Panc1 (cell line): ENCODE data around the gene RHBDL3. TPM values are rescaled to one million over a fixed set of nuclear protein-coding genes. Genes with fewer than 3 reads are reported as not detected.
A peak's percentile ranks its signal among the peaks of the same experiment; 100 is the strongest.

ENCODE experiments used
- ATAC-seq: fragments of 200-7000 bp; cut with Tn5 transposase; 2 replicates; pipeline ENCODE4 v1.9.1; 2020; ENCODE audit warnings: mild to moderate bottlenecking, moderate library complexity
- BruUV-seq: library from RNA; stranded (reverse); fragments of 400-500 nt; replicated peaks from 2 replicates; lab custom pipeline; 2021; lab: Mats Ljungman, UMichigan
- CTCF ChIA-PET: fragments of 300-600 bp; sonication (Branson Sonifier 250); formaldehyde crosslinking; loops from one replicate; lab custom pipeline; 2022; ENCODE audit warnings: antibody characterized with exemption; lab: Charles Lee
- POLR2A ChIA-PET: fragments of 300-600 bp; sonication (Branson Sonifier 250); formaldehyde crosslinking; loops from one replicate; lab custom pipeline; 2022; ENCODE audit warnings: antibody characterized with exemption; lab: Charles Lee
- DNase-seq: peaks from one replicate; pipeline ENCODE4 v3.0.0-alpha.2; 2010; ENCODE audit warnings: low read depth, low spot score
- H3K27ac ChIP-seq: 2 replicates; pipeline ENCODE4 v1.5.1; 2011; ENCODE audit warnings: mild to moderate bottlenecking, low read length, inconsistent platforms
- H3K27me3 ChIP-seq: fragments of 200-500 bp; sonication (Bioruptor generic); 2 replicates; pipeline ENCODE4 v1.6.0; 2014; ENCODE audit warnings: low read length, inconsistent platforms; ENCODE audit not compliant: control insufficient read depth, insufficient read depth
- H3K36me3 ChIP-seq: fragments of 200-500 bp; sonication (Bioruptor generic); 2 replicates; pipeline ENCODE4 v1.5.1; 2014; ENCODE audit warnings: inconsistent platforms, mild to moderate bottlenecking, low read length, moderate library complexity; ENCODE audit not compliant: control insufficient read depth, insufficient read depth
- H3K4me1 ChIP-seq: 2 replicates; pipeline ENCODE4 v1.5.1; 2011; ENCODE audit warnings: inconsistent platforms, mild to moderate bottlenecking, low read length, moderate library complexity; ENCODE audit not compliant: control insufficient read depth, insufficient read depth
- H3K4me3 ChIP-seq, 2 experiments: 2 replicates each; pipeline ENCODE4 v1.5.1; 2011 to 2012; ENCODE audit warnings: low read depth in 2 of 2, low read length in 2 of 2, mild to moderate bottlenecking in 2 of 2, inconsistent platforms in 1 of 2, moderate library complexity in 1 of 2
- H3K9me3 ChIP-seq: fragments of 200-500 bp; sonication (Bioruptor generic); 2 replicates; pipeline ENCODE4 v1.5.1; 2014; ENCODE audit warnings: low read depth, mild to moderate bottlenecking, inconsistent platforms, low read length, moderate library complexity; ENCODE audit not compliant: control insufficient read depth, insufficient read depth
- CTCF ChIP-seq: fragments of 450-650 bp; IDR thresholded peaks from 2 replicates; pipeline ENCODE4 v1.5.1; 2017; ENCODE audit warnings: mild to moderate bottlenecking
- POLR2AphosphoS5 ChIP-seq: IDR thresholded peaks from 2 replicates; pipeline ENCODE4 v1.6.1; 2012; ENCODE audit warnings: mild to moderate bottlenecking, low read depth, low read length, moderate library complexity
- REST ChIP-seq, 2 experiments: IDR thresholded peaks; 2 replicates each; pipeline ENCODE4 v1.6.1; 2011 to 2012; ENCODE audit warnings: low read depth in 2 of 2, control low read depth in 1 of 2, low read length in 1 of 2, mild to moderate bottlenecking in 1 of 2, moderate library complexity in 1 of 2; ENCODE audit not compliant: insufficient read depth in 1 of 2
- SIN3A ChIP-seq: IDR thresholded peaks from 2 replicates; pipeline ENCODE4 v1.6.1; 2012; ENCODE audit warnings: low read depth, mild to moderate bottlenecking, low read length, moderate library complexity, borderline replicate concordance; ENCODE audit not compliant: insufficient read depth
- TCF7L2 ChIP-seq: IDR thresholded peaks from 2 replicates; pipeline ENCODE4 v1.6.1; 2011; ENCODE audit warnings: mild to moderate bottlenecking, low read depth, low read length, inconsistent platforms
- in situ Hi-C: cut with HindIII; loops from 2 replicates; pipeline ENCODE4 v1.10.0; 2016; ENCODE audit warnings: low sequenced_read_pairs, low pct_unique_long_range_greater_than_20kb
- intact Hi-C: fragments of 100-400 bp; cut with micrococcal nuclease; formaldehyde crosslinking; loops from one replicate; pipeline ENCODE4 v1.10.0; 2022; ENCODE audit not compliant: unreplicated experiment
- total RNA-seq: library from RNA; stranded (reverse); gene quantifications from one replicate; pipeline ENCODE4 v1.2.1, GENCODE V29; 2021; ENCODE audit not compliant: unreplicated experiment

Gene RHBDL3
- total RNA-seq, 1 experiment from 2014 or later = 3.2 TPM

- no peak for TF ChIP-seq SIN3A
- no peak for TF ChIP-seq TCF7L2
- no peak for TF ChIP-seq POLR2AphosphoS5
- TF ChIP-seq REST (IDR thresholded peaks at IDR 0.05; ENCODE audit: insufficient read depth in 1 of 2, low read depth in 2 of 2, low read length in 1 of 2) = no peak
- TF ChIP-seq CTCF = no peak
- Histone ChIP-seq H3K36me3 (no peaks in the 10 kb centered on the region), H3K4me1 (peaks cover 5% of the 10 kb centered on the region), H3K27ac (no peak overlapping the region), H3K9me3 (no peaks in the 10 kb centered on the region), H3K27me3 (peaks cover 13% of the 10 kb centered on the region), H3K4me3 (no peak overlapping the region)
- in situ Hi-C loops = no loop called here
- no TSS peak for BruUV-seq
- ChIA-PET CTCF (no interaction called here), POLR2A (no interaction called here)
- no peak for ATAC-seq
- DNase-seq = no peak
- intact Hi-C loops = no loop called here
These were observed 3.2 kb downstream of the RHBDL3 start for GRCh38 chr17:32268734-32269288.

- no peak for DNase-seq
- H3K27ac ChIP-seq = no peak overlapping the region
- TSS peak; percentile 42 for BruUV-seq
- POLR2A ChIA-PET = no interaction called here
- H3K4me3 ChIP-seq = no peak overlapping the region
- peaks cover 12% of the 10 kb centered on the region for H3K27me3 ChIP-seq
- CTCF ChIA-PET = interaction anchor here (0.7 kb wide), 1 partner anchor 15 kb away, joined by 3 read pairs; no protein-coding TSS in a partner anchor
- no peaks in the 10 kb centered on the region for H3K36me3 ChIP-seq
- intact Hi-C loops = no loop called here
- no peaks in the 10 kb centered on the region for H3K9me3 ChIP-seq
- no peak for ATAC-seq
- TF ChIP-seq REST (IDR thresholded peaks at IDR 0.05; ENCODE audit: insufficient read depth in 1 of 2, low read depth in 2 of 2, low read length in 1 of 2) = no peak
- peaks cover 5% of the 10 kb centered on the region for H3K4me1 ChIP-seq
- in situ Hi-C loops = no loop called here
These were observed 3.7 kb downstream of the RHBDL3 start for GRCh38 chr17:32269377-32269776.
